Measurements from ENCODE around the gene CYLD. TPM values are rescaled to one million over a fixed set of nuclear protein-coding genes. Genes with fewer than 3 reads are reported as not detected.

Gene CYLD
- total and polyA plus RNA-seq, 8 donors: 7.0 to 82.1 (median 13.5) TPM

- no peak for DNase-seq
- Histone ChIP-seq H3K27me3 (no peaks in the 10 kb centered on the region), H3K36me3 (peaks cover 7 to 76% (median 67%) of the 10 kb centered on the region in 4 donors), H3K4me1 (peaks cover 0 to 6% (median 2%) of the 10 kb centered on the region in 4 donors), H3K9me3 (no peaks in the 10 kb centered on the region), H3K27ac (no peak overlapping the region), H3K4me3 (no peak overlapping the region)
- 58 to 77% (median 62%) methylated on average over 3 of the region's 3 CpGs for WGBS, 5 donors
- intact Hi-C loops (cut with DNase I; ENCODE audit: low total_unique reads): no loop called here
- no peak for TF ChIP-seq EP300 (IDR thresholded peaks at IDR 0.05)
- no peak for TF ChIP-seq CTCF (IDR thresholded peaks at IDR 0.05)
- TF ChIP-seq POLR2AphosphoS5 (IDR thresholded peaks at IDR 0.05): no peak
- no peak for TF ChIP-seq POLR2A (IDR thresholded peaks at IDR 0.05)
These were observed 14.6 kb downstream of the CYLD start for GRCh38 chr16:50756473-50756872.

GRCh38 chr16:50761267-50761666 is 19.4 kb downstream of the CYLD start:
- H3K36me3 ChIP-seq: peaks cover 0 to 49% (median 39%) of the 10 kb centered on the region in 4 donors
- H3K4me1 ChIP-seq: peaks cover 0 to 19% (median 5%) of the 10 kb centered on the region in 4 donors
- 47 to 79% (median 71%) methylated on average over 1 of the region's 1 CpG for WGBS, 5 donors
- H3K27ac ChIP-seq: no peak overlapping the region
- no peak for DNase-seq
- H3K4me3 ChIP-seq: no peak overlapping the region
- TF ChIP-seq POLR2AphosphoS5 (IDR thresholded peaks at IDR 0.05): no peak
- TF ChIP-seq EP300 (IDR thresholded peaks at IDR 0.05): no peak
- intact Hi-C loops (cut with DNase I; ENCODE audit: low total_unique reads): no loop called here
- H3K9me3 ChIP-seq: peaks cover 0 to 9% (median 8%) of the 10 kb centered on the region in 4 donors
- H3K27me3 ChIP-seq: no peaks in the 10 kb centered on the region

- H3K27ac ChIP-seq: no peak overlapping the region
- 59 to 77% (median 61%) methylated on average over 3 of the region's 3 CpGs for WGBS, 5 donors
- TF ChIP-seq POLR2A (IDR thresholded peaks at IDR 0.05): no peak
- no peak for TF ChIP-seq CTCF (IDR thresholded peaks at IDR 0.05)
- TF ChIP-seq EP300 (IDR thresholded peaks at IDR 0.05): no peak
- TF ChIP-seq POLR2AphosphoS5 (IDR thresholded peaks at IDR 0.05): no peak
- intact Hi-C loops (cut with DNase I; ENCODE audit: low total_unique reads): no loop called here
- peaks cover 0 to 47% (median 41%) of the 10 kb centered on the region in 4 donors for H3K36me3 ChIP-seq
- no peaks in the 10 kb centered on the region for H3K27me3 ChIP-seq
- H3K9me3 ChIP-seq: peaks cover 0 to 13% (median 10%) of the 10 kb centered on the region in 4 donors
- peaks cover 0 to 15% (median 3%) of the 10 kb centered on the region in 4 donors for H3K4me1 ChIP-seq
- no peak for DNase-seq
- no peak overlapping the region for H3K4me3 ChIP-seq
These were observed 20.4 kb downstream of the CYLD start for GRCh38 chr16:50762241-50762640.

GRCh38 chr16:50763211-50763610 is 21.3 kb downstream of the CYLD start:
- DNase-seq: no peak
- WGBS, 5 donors: 89 to 98% (median 93%) methylated on average over 2 of the region's 2 CpGs
- no peak overlapping the region for H3K4me3 ChIP-seq
- H3K9me3 ChIP-seq: peaks cover 0 to 13% (median 10%) of the 10 kb centered on the region in 4 donors
- H3K36me3 ChIP-seq: peaks cover 0 to 38% (median 32%) of the 10 kb centered on the region in 4 donors
- H3K4me1 ChIP-seq: peaks cover 0 to 15% (median 3%) of the 10 kb centered on the region in 4 donors
- no peak overlapping the region for H3K27ac ChIP-seq
- no peaks in the 10 kb centered on the region for H3K27me3 ChIP-seq
- no peak for TF ChIP-seq CTCF (IDR thresholded peaks at IDR 0.05)
- no peak for TF ChIP-seq POLR2A (IDR thresholded peaks at IDR 0.05)
- no peak for TF ChIP-seq EP300 (IDR thresholded peaks at IDR 0.05)
- no peak for TF ChIP-seq POLR2AphosphoS5 (IDR thresholded peaks at IDR 0.05)
- intact Hi-C loops (cut with DNase I; ENCODE audit: low total_unique reads): no loop called here

GRCh38 chr16:50765260-50765659 is 23.4 kb downstream of the CYLD start:
- WGBS, 5 donors: 84 to 95% (median 88%) methylated on average over 1 of the region's 1 CpG
- Histone ChIP-seq H3K9me3 (peaks cover 0 to 13% (median 10%) of the 10 kb centered on the region in 4 donors), H3K27ac (no peak overlapping the region), H3K27me3 (no peaks in the 10 kb centered on the region), H3K4me3 (no peak overlapping the region), H3K4me1 (peaks cover 0 to 15% (median 3%) of the 10 kb centered on the region in 4 donors), H3K36me3 (peaks cover 0 to 43% (median 33%) of the 10 kb centered on the region in 4 donors)
- intact Hi-C loops (cut with DNase I; ENCODE audit: low total_unique reads): no loop called here
- DNase-seq: no peak
- no peak for TF ChIP-seq EP300 (IDR thresholded peaks at IDR 0.05)
- TF ChIP-seq POLR2AphosphoS5 (IDR thresholded peaks at IDR 0.05): no peak
- TF ChIP-seq CTCF (IDR thresholded peaks at IDR 0.05): no peak
- TF ChIP-seq POLR2A (IDR thresholded peaks at IDR 0.05): no peak
